ENCODE measurements around the gene NKPD1.

DNA sequence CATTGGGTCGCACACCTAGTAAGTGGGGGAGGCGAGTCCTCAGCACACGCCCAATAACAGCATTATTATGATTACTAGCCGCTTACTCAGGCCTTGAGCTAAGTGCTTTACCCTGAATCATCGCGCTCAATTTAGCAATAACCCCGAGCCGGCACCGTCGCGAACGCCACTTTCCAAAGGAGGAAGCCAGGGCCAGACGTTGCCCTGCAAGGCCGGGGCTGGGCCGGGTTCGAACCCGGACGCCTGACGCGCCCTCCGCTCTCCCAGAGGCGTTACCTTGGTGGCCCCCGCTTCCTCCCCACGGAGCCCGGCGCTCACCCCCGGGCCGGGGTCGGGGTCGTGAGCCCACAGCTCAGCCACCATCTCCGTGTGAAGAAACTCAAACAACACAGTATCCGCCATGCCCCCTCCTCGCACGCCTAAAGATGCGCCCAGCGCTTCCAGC, 17.1 kb upstream of the NKPD1 start, which contains the start of gene TRAPPC6A:
- TF ChIP-seq POLR2A (IDR thresholded peaks at IDR 0.05; ENCODE audit: extremely low read depth, insufficient read length) (peak; percentile 64), CTCF (IDR thresholded peaks at IDR 0.05; ENCODE audit: low read depth, low read length) (no peak)

Data from NB4 (cell line).